ENCODE results near the gene B9D1.

Gene B9D1

GRCh38 chr17:19299214-19299747 is 63.2 kb downstream of the B9D1 start:
- no peak for DNase-seq

GRCh38 chr17:19298569-19299213 is 63.8 kb downstream of the B9D1 start:
- DNase-seq, result no peak

GRCh38 chr17:19296786-19297778 is 65.4 kb downstream of the B9D1 start:
- no peak for DNase-seq

DNA sequence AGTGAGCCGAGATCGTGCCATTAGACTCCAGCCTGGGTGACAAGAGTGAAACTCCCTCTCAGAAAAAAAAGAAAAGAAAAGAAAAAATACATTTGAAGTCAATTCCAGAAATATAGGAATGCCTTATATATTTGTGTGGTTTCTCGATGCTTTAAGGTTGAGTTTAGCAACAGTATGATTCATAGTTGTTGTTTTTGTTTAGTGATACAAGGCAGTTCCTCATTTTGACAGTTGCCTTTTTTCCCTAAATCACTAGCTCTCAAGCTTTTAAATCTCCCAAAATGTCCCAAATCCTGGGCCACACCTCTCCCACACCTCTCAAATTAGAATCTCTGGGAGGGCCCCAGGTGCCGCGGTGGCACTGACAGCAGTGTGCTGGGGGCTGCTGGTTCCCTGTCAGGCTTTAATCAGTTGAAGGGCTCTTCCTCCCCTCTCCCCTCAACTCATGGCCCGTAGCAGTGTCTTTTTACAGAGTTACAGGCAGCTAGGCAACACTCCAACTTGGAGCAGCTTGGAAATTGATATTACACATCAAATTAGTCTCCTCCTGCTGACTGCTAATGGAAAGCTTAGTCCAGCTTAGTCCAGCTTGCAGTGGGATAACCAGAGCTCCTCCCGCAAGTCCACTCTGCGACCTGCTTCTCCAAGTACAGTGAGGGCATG is 66.9 kb downstream of the B9D1 start:
- DNase-seq, result no peak

DNA sequence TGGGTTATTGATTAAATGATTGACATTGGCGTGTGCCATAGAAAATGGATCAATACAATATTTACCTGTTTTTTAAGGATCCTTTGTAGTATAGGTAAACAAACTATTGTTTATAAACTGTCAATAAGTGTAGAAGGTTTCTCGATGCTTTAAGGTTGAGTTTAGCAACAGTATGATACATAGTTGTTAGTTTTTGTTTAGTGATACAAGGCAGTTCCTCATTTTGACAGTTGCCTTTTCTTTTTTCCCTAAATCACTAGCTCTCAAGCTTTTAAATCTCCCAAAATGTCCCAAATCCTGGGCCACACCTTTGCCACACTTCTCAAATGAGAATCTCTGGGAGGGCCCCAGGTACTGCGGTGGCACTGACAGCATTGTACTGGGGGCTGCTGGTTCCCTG is 68.1 kb downstream of the B9D1 start:
- no peak for DNase-seq
